DOHH2 (cell line): Measurements from ENCODE around the gene FANCI.

Experiments
- H3F3A ChIP-seq: fragments of 200-600 bp; sonication (generic), shearing (Covaris generic); 2 replicates; pipeline ENCODE4 v1.6.0; 2016; ENCODE audit warnings: antibody characterized with exemption, mild to moderate bottlenecking; ENCODE audit not compliant: control insufficient read depth, insufficient read depth
- H3K27ac ChIP-seq: fragments of 200-600 bp; sonication (generic); 2 replicates; pipeline ENCODE4 v1.5.1; 2014; ENCODE audit warnings: low read depth, mild to moderate bottlenecking, low read length, moderate library complexity
- H3K27me3 ChIP-seq: fragments of 200-600 bp; sonication (generic); 2 replicates; pipeline ENCODE4 v1.6.1; 2014; ENCODE audit warnings: mild to moderate bottlenecking, low read length, mixed read lengths; ENCODE audit not compliant: control insufficient read depth
- H3K36me3 ChIP-seq: fragments of 200-600 bp; sonication (generic); 2 replicates; pipeline ENCODE4 v1.6.1; 2014; ENCODE audit warnings: mild to moderate bottlenecking, low read length, moderate library complexity, mixed read lengths; ENCODE audit not compliant: control insufficient read depth
- H3K4me1 ChIP-seq: fragments of 200-600 bp; sonication (generic); 2 replicates; pipeline ENCODE4 v1.6.1; 2014; ENCODE audit warnings: mild to moderate bottlenecking, low read length, mixed read lengths; ENCODE audit not compliant: control insufficient read depth
- H3K4me2 ChIP-seq: fragments of 200-600 bp; sonication (generic); 2 replicates; pipeline ENCODE4 v1.6.0; 2014; ENCODE audit warnings: mild to moderate bottlenecking, low read length, moderate library complexity
- H3K4me3 ChIP-seq: fragments of 200-600 bp; sonication (generic); 2 replicates; pipeline ENCODE4 v1.5.1; 2014; ENCODE audit warnings: mild to moderate bottlenecking, low read length, mixed read lengths
- H3K79me2 ChIP-seq: fragments of 200-600 bp; sonication (generic); 2 replicates; pipeline ENCODE4 v1.6.1; 2014; ENCODE audit warnings: mild to moderate bottlenecking, low read length, mixed read lengths; ENCODE audit not compliant: control insufficient read depth
- H3K9me2 ChIP-seq: fragments of 200-600 bp; sonication (generic); replicated peaks from 2 replicates; pipeline ENCODE4 v1.6.1; 2014; ENCODE audit warnings: mild to moderate bottlenecking, low read length, mixed read lengths; ENCODE audit not compliant: control insufficient read depth
- H3K9me3 ChIP-seq: fragments of 200-600 bp; sonication (generic); 2 replicates; pipeline ENCODE4 v1.6.1; 2014; ENCODE audit warnings: antibody characterized with exemption, low read length, mixed read lengths; ENCODE audit not compliant: control insufficient read depth, insufficient read depth
- H4K20me1 ChIP-seq: fragments of 200-600 bp; sonication (generic); 2 replicates; pipeline ENCODE4 v1.6.0; 2014; ENCODE audit warnings: low read depth, mild to moderate bottlenecking, antibody characterized with exemption, low read length, moderate library complexity; ENCODE audit not compliant: control insufficient read depth, insufficient read depth
- EZH2phosphoT487 ChIP-seq: fragments of 200-600 bp; sonication (generic); IDR thresholded peaks from 2 replicates; pipeline ENCODE4 v1.6.1; 2017; ENCODE audit warnings: borderline replicate concordance, mild to moderate bottlenecking, antibody characterized with exemption, low read length, moderate library complexity, mixed read lengths
- TF ChIP-seq, protein P1 (sequence below): fragments of 200-600 bp; sonication (generic); IDR thresholded peaks from one replicate; pipeline ENCODE4 v1.5.1; 2014; ENCODE audit warnings: antibody characterized with exemption, mild to moderate bottlenecking, low read depth, low read length; ENCODE audit not compliant: poor library complexity, severe bottlenecking

FANCI gene

GRCh38 chr15:89196241-89196640, 47.5 kb upstream of the FANCI start:
- Histone ChIP-seq H3K9me2 (no peaks in the 10 kb centered on the region), H3K4me2 (no peak overlapping the region), H3K36me3 (peaks cover under 1% of the 10 kb centered on the region), H3K9me3 (no peaks in the 10 kb centered on the region), H3K27ac (no peak overlapping the region), H3K4me3 (no peak overlapping the region), H3K4me1 (no peaks in the 10 kb centered on the region), H3K27me3 (no peaks in the 10 kb centered on the region), H3F3A (no peaks in the 10 kb centered on the region), H4K20me1 (no peaks in the 10 kb centered on the region), H3K79me2 (no peaks in the 10 kb centered on the region)
- TF ChIP-seq, protein P1, sequence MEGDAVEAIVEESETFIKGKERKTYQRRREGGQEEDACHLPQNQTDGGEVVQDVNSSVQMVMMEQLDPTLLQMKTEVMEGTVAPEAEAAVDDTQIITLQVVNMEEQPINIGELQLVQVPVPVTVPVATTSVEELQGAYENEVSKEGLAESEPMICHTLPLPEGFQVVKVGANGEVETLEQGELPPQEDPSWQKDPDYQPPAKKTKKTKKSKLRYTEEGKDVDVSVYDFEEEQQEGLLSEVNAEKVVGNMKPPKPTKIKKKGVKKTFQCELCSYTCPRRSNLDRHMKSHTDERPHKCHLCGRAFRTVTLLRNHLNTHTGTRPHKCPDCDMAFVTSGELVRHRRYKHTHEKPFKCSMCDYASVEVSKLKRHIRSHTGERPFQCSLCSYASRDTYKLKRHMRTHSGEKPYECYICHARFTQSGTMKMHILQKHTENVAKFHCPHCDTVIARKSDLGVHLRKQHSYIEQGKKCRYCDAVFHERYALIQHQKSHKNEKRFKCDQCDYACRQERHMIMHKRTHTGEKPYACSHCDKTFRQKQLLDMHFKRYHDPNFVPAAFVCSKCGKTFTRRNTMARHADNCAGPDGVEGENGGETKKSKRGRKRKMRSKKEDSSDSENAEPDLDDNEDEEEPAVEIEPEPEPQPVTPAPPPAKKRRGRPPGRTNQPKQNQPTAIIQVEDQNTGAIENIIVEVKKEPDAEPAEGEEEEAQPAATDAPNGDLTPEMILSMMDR = no peak
- no peak for TF ChIP-seq EZH2phosphoT487

- Histone ChIP-seq H3K27ac (no peak overlapping the region), H3K27me3 (no peaks in the 10 kb centered on the region), H3F3A (no peaks in the 10 kb centered on the region), H3K9me2 (no peaks in the 10 kb centered on the region), H4K20me1 (no peaks in the 10 kb centered on the region), H3K4me1 (no peaks in the 10 kb centered on the region), H3K9me3 (no peaks in the 10 kb centered on the region), H3K4me3 (no peak overlapping the region), H3K4me2 (no peak overlapping the region), H3K79me2 (no peaks in the 10 kb centered on the region), H3K36me3 (no peaks in the 10 kb centered on the region; the same call in 1 of the 2 replicates)
- TF ChIP-seq, protein P1 = no peak
- TF ChIP-seq EZH2phosphoT487 = no peak
Measured at GRCh38 chr15:89196994-89197393, 46.8 kb upstream of the FANCI start.

- no peak overlapping the region for H3K4me3 ChIP-seq
- no peaks in the 10 kb centered on the region for H3K27me3 ChIP-seq
- no peaks in the 10 kb centered on the region for H3K36me3 ChIP-seq
- no peak overlapping the region for H3K27ac ChIP-seq
- H3F3A ChIP-seq = no peaks in the 10 kb centered on the region
- no peak overlapping the region for H3K4me2 ChIP-seq
- no peaks in the 10 kb centered on the region for H3K79me2 ChIP-seq
- H4K20me1 ChIP-seq = no peaks in the 10 kb centered on the region
- no peaks in the 10 kb centered on the region for H3K9me2 ChIP-seq
- no peaks in the 10 kb centered on the region for H3K4me1 ChIP-seq
- no peaks in the 10 kb centered on the region for H3K9me3 ChIP-seq
- TF ChIP-seq, protein P1 = no peak
- TF ChIP-seq EZH2phosphoT487 = no peak
Measured at GRCh38 chr15:89197503-89197971, 46.2 kb upstream of the FANCI start.
